GM21529 (cell line): ENCODE results near the gene SNAI3.

Source experiments
- ATAC-seq: cut with Tn5 transposase; IDR thresholded peaks from one replicate; pipeline ENCODE4 v1.9.1; 2021; ENCODE audit not compliant: unreplicated experiment

Gene SNAI3

GRCh38 chr16:88636488-88637265 is 49.6 kb downstream of the SNAI3 start:
- no peak for ATAC-seq

DNA sequence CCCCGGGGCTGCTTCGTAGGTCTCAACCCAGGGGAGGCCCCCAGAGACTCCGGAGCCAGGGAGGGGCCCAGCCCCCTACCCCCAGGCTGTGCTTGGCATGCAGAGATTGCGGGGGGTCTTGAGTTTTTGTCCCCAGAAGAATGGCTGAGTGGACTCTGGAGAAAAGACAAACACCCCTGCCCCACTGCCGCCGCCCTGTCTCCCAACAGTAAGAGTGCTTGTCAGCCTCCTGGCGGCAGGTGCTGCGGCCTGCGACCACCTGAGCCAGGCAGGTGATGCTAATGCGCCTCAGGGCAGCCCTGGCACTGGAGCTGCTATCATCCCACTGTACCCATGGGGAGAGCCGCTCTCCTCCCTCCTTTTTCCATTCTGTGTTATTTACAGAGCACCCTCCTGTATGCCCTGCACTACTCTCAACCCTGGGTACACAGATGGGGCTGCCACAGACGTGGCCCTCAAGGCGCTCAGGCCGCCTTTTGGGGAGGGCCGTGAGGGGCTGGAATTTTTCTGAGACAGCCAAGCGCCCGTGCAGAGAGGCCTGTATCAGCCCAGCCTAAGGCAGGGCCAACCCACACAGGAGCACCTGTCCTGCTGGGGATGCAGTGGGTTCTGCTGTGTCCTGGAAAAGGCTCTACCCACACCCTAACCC is 50.5 kb downstream of the SNAI3 start:
- ATAC-seq, result no peak

DNA sequence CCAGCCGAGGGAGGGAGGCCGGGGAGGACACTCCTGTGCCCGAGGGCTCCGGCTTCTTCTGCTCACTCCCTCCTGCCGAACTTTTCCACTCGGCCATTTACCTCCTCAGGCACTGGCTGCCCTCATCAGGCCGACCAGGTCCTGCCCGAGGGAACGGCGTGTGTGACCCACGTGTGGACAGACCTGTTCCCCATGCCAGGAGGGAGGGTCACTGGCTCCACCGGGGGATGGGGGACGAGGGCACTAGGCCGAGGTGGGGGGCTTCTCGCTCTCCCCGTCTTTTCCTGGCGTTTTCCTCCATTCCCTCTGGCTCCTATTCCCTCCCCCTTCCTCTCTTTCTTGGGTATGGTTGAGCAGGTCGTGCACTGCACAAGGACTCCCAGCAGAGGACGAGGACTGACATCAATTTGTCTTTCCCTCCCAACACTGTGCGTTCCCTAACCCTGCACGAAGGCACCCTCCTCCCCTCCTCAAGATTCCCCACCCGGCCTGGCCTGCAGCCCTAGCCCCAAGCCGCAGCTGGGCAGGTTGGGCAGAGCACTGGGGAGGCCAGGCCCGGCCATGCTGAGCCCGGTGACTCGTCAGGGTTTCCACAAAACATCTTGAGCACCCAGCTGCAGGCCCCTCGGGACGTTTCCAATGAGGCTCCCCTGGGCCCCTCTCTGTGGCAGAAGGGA is 51.2 kb downstream of the SNAI3 start:
- no peak for ATAC-seq

- peak; percentile 53 for ATAC-seq
Measured at GRCh38 chr16:88634141-88634993, 51.9 kb downstream of the SNAI3 start.

- ATAC-seq, result peak; percentile 37
Measured at GRCh38 chr16:88633684-88634140, 52.6 kb downstream of the SNAI3 start.

DNA sequence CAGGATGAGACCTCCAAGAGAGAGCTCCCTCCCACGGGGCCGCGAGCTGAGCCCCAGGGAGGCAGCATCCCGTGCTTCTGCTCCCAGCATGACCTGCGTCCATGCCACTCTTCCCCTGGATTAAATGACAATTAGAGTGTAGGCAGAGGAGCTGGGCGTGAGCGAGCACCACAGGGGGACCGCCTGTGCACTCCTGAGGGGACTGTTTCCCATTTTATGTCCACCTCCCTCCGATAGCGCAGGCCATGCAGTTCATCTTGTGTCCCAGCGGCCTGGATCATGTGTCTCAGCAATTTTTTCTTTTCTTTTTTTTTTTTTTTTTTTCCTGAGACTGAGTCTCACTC is 53.7 kb downstream of the SNAI3 start:
- ATAC-seq, result no peak

- ATAC-seq, result no peak
Measured at GRCh38 chr16:88631920-88632586, 54.3 kb downstream of the SNAI3 start.

DNA sequence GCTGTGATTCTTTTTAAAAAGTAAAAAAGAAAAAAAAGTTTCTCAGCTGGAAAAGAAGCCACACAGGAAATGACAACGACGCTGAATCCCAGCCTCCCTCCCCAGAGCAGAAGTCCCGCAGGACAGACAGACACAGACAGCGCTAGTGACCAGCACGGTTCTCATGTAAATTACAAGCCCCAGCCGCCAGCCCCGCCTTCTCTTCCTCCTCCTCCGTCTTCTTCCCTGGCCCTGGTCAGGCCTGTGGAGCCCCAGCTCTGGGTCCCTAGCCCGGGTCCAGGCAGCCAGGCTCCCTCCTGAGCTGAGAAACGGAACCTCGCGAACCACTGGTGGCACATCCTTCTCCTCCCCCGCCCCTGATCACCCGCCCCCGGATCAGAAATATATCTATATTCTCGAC is 54.9 kb downstream of the SNAI3 start:
- no peak for ATAC-seq

DNA sequence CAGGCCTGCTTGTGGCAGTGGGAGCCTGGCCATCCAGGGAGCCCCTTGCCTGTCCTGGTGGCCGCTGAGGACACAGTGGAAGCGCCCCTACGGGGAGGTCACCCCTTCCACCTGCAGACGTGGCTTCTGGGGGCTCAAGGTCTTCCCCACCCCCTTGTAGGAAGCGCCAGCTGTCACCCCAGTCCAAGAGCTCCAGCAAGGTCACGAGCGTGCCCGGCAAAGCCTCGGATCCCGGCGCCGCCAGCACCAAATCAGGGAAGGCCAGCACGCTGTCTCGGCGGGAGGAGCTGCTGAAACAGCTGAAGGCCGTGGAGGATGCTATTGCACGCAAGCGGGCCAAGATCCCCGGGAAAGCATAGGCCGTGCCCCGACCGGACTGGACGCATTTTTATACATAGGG is 55.4 kb downstream of the SNAI3 start:
- no peak for ATAC-seq

GRCh38 chr16:88630433-88630832 is 55.9 kb downstream of the SNAI3 start:
- ATAC-seq, result no peak

- no peak for ATAC-seq
Measured at GRCh38 chr16:88629835-88630234, 56.5 kb downstream of the SNAI3 start.

DNA sequence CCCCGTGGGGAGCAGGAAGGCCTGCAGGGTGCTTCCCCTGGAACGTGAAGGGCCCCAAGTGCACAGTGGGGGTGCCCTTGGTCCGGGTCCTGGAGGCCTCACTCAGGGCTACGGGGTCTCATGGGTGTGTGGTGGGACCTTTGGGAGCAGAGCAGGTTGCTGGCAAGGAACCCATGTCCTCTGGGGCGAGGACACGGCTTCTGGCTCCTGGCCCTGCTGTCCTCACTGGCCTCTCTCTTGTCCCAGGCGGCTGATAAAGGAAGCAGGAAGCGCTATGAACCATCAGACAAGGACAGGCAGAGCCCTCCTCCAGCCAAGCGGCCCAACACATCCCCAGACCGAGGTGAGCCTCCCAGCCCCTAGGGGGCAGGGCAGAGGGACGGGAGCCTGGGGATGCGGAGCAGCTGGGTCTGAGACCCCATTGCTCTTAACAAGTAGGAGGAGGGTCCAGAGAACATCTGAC is 57.8 kb downstream of the SNAI3 start:
- ATAC-seq, result no peak
